ENCODE results near the gene RAMP1. TPM values are rescaled to one million over a fixed set of nuclear protein-coding genes. Genes with fewer than 3 reads are reported as not detected.

Gene RAMP1
- total and polyA plus RNA-seq, 2 donors (not counting 1 experiment from before 2014, with no cell fraction given): 15.7 TPM; not detected in 1

GRCh38 chr2:237896507-237896892, 37.1 kb downstream of the RAMP1 start:
- Histone ChIP-seq H3K27me3 (replicated peaks in 1 of 4; ENCODE audit: control extremely low read depth in 1 of 4, control insufficient read depth in 3 of 4, insufficient read depth in 4 of 4, low read length in 3 of 4) (no peaks in the 10 kb centered on the region), H3K79me2 (ENCODE audit: control insufficient read depth, insufficient read depth, low read length) (no peaks in the 10 kb centered on the region), H4K20me1 (ENCODE audit: control insufficient read depth, insufficient read depth, low read length, poor library complexity, severe bottlenecking) (no peaks in the 10 kb centered on the region), H3K9me3 (ENCODE audit: control extremely low read depth in 1 of 3, control insufficient read depth in 2 of 3, insufficient read depth in 1 of 3, low read length in 2 of 3) (peaks cover 0 to 3% (median 0%) of the 10 kb centered on the region in 3 donors), H3K4me1 (ENCODE audit: control insufficient read depth in 2 of 2, insufficient read depth in 2 of 2, low read length in 2 of 2) (peaks cover 10 to 18% of the 10 kb centered on the region in 2 donors), H3K27ac (ENCODE audit: low read length in 2 of 2) (no peak overlapping the region), H3K36me3 (replicated peaks in 1 of 2; ENCODE audit: control extremely low read depth in 1 of 2, control insufficient read depth in 1 of 2, extremely low read depth in 1 of 2, insufficient read depth in 2 of 2, low read length in 1 of 2) (no peaks in the 10 kb centered on the region), H3K4me3 (ENCODE audit: control extremely low read depth in 1 of 5, extremely low read depth in 1 of 5, insufficient read depth in 1 of 5, low read depth in 2 of 5, low read length in 4 of 5) (no peak overlapping the region), H3K4me2 (replicated peaks; ENCODE audit: low read depth, low read length, poor library complexity, severe bottlenecking) (no peak overlapping the region), H3K9ac (ENCODE audit: low read length) (no peak overlapping the region), H2AFZ (ENCODE audit: insufficient read depth, low read depth, low read length, poor library complexity, severe bottlenecking) (no peak overlapping the region)
- Mint-ChIP-seq H3K27me3 (no peaks in the 10 kb centered on the region), H3K4me1 (peaks cover 45% of the 10 kb centered on the region), H3K4me3 (no peak overlapping the region), H3K9me3 (ENCODE audit: insufficient read depth) (no peaks in the 10 kb centered on the region), H3K27ac (no peak overlapping the region)
- TF ChIP-seq EZH2 (IDR thresholded peaks at IDR 0.05; ENCODE audit: borderline replicate concordance, insufficient read depth, low read depth, low read length, poor library complexity, severe bottlenecking): no peak
- TF ChIP-seq, protein P1, sequence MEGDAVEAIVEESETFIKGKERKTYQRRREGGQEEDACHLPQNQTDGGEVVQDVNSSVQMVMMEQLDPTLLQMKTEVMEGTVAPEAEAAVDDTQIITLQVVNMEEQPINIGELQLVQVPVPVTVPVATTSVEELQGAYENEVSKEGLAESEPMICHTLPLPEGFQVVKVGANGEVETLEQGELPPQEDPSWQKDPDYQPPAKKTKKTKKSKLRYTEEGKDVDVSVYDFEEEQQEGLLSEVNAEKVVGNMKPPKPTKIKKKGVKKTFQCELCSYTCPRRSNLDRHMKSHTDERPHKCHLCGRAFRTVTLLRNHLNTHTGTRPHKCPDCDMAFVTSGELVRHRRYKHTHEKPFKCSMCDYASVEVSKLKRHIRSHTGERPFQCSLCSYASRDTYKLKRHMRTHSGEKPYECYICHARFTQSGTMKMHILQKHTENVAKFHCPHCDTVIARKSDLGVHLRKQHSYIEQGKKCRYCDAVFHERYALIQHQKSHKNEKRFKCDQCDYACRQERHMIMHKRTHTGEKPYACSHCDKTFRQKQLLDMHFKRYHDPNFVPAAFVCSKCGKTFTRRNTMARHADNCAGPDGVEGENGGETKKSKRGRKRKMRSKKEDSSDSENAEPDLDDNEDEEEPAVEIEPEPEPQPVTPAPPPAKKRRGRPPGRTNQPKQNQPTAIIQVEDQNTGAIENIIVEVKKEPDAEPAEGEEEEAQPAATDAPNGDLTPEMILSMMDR (IDR thresholded peaks at IDR 0.05): no peak
- DNase-seq (no peak), ATAC-seq (ENCODE audit: low read depth) (no peak)
- intact Hi-C loops (cut with micrococcal nuclease): no loop called here
- ChIA-PET POLR2A (no interaction called here), CTCF (interaction anchor here (0.7 kb wide), 1 partner anchor 27 kb away, joined by 3 read pairs; no protein-coding TSS in a partner anchor)
- WGBS (ENCODE audit: insufficient coverage): 90% methylated on average over 3 of the region's 7 CpGs

GRCh38 chr2:237896956-237897355, 37.5 kb downstream of the RAMP1 start:
- DNase-seq (no peak), ATAC-seq (ENCODE audit: low read depth) (no peak)
- Histone ChIP-seq H3K79me2 (ENCODE audit: control insufficient read depth, insufficient read depth, low read length) (no peaks in the 10 kb centered on the region), H3K36me3 (replicated peaks in 1 of 2; ENCODE audit: control extremely low read depth in 1 of 2, control insufficient read depth in 1 of 2, extremely low read depth in 1 of 2, insufficient read depth in 2 of 2, low read length in 1 of 2) (no peaks in the 10 kb centered on the region), H3K9ac (ENCODE audit: low read length) (no peak overlapping the region), H3K27ac (ENCODE audit: low read length in 2 of 2) (no peak overlapping the region), H3K9me3 (ENCODE audit: control extremely low read depth in 1 of 3, control insufficient read depth in 2 of 3, insufficient read depth in 1 of 3, low read length in 2 of 3) (peaks cover 0 to 4% (median 0%) of the 10 kb centered on the region in 3 donors), H4K20me1 (ENCODE audit: control insufficient read depth, insufficient read depth, low read length, poor library complexity, severe bottlenecking) (no peaks in the 10 kb centered on the region), H2AFZ (ENCODE audit: insufficient read depth, low read depth, low read length, poor library complexity, severe bottlenecking) (no peak overlapping the region), H3K4me1 (ENCODE audit: control insufficient read depth in 2 of 2, insufficient read depth in 2 of 2, low read length in 2 of 2) (peaks cover 10 to 18% of the 10 kb centered on the region in 2 donors), H3K4me3 (ENCODE audit: control extremely low read depth in 1 of 5, extremely low read depth in 1 of 5, insufficient read depth in 1 of 5, low read depth in 2 of 5, low read length in 4 of 5) (no peak overlapping the region), H3K27me3 (replicated peaks in 1 of 4; ENCODE audit: control extremely low read depth in 1 of 4, control insufficient read depth in 3 of 4, insufficient read depth in 4 of 4, low read length in 3 of 4) (no peaks in the 10 kb centered on the region), H3K4me2 (replicated peaks; ENCODE audit: low read depth, low read length, poor library complexity, severe bottlenecking) (no peak overlapping the region)
- TF ChIP-seq EZH2 (IDR thresholded peaks at IDR 0.05; ENCODE audit: borderline replicate concordance, insufficient read depth, low read depth, low read length, poor library complexity, severe bottlenecking): no peak
- TF ChIP-seq, protein P1 (IDR thresholded peaks at IDR 0.05): no peak
- WGBS (ENCODE audit: insufficient coverage): 93% methylated on average over 10 of the region's 10 CpGs
- ChIA-PET POLR2A (no interaction called here), CTCF (interaction anchor here (0.7 kb wide), 1 partner anchor 26 kb away, joined by 3 read pairs; no protein-coding TSS in a partner anchor)
- no peaks in the 10 kb centered on the region for H3K27me3 Mint-ChIP-seq
- H3K27ac Mint-ChIP-seq: no peak overlapping the region
- intact Hi-C loops (cut with micrococcal nuclease): no loop called here
- H3K9me3 Mint-ChIP-seq (ENCODE audit: insufficient read depth): no peaks in the 10 kb centered on the region
- H3K4me1 Mint-ChIP-seq: peaks cover 47% of the 10 kb centered on the region
- H3K4me3 Mint-ChIP-seq: no peak overlapping the region

Data from B cell (primary cell).